IMR-90 (cell line): ENCODE measurements around the gene CCDC170. TPM values are rescaled to one million over a fixed set of nuclear protein-coding genes. Genes with fewer than 3 reads are reported as not detected.

Source experiments
- ATAC-seq: fragments of 200-7000 bp; cut with Tn5 transposase; 2 replicates; pipeline ENCODE4 v1.9.1; 2020; ENCODE audit warnings: low read depth, mild to moderate bottlenecking, moderate library complexity
- BruUV-seq: library from RNA; stranded (reverse); fragments of 400-500 nt; replicated peaks from 2 replicates; lab custom pipeline; 2021; lab: Mats Ljungman, UMichigan
- CTCF ChIA-PET: fragments of 300-600 bp; formaldehyde crosslinking; extraction: SDS; loops from one replicate; lab custom pipeline; 2021; ENCODE audit warnings: antibody characterized with exemption; lab: Yijun Ruan, JAX
- POLR2A ChIA-PET: fragments of 300-600 bp; sonication (Branson Sonifier 250); formaldehyde crosslinking; loops from one replicate; lab custom pipeline; 2022; ENCODE audit warnings: antibody characterized with exemption; ENCODE audit not compliant: unreplicated experiment; lab: Charles Lee
- DNase-seq: peaks from one replicate; pipeline ENCODE4 v3.0.0; 2013
- H2AFZ ChIP-seq: replicated peaks from 2 replicates; pipeline ENCODE3; 2013; ENCODE audit warnings: low read length, mild to moderate bottlenecking; ENCODE audit not compliant: poor library complexity
- H2AK5ac ChIP-seq: 2 replicates; pipeline ENCODE4 v1.6.1; 2013; ENCODE audit warnings: low read depth, low read length, inconsistent platforms
- H2AK9ac ChIP-seq: replicated peaks from 2 replicates; pipeline ENCODE3; 2013; ENCODE audit warnings: mild to moderate bottlenecking, low read depth, low read length, moderate library complexity; ENCODE audit not compliant: poor library complexity
- H2BK120ac ChIP-seq: 2 replicates; pipeline ENCODE4 v1.6.1; 2013; ENCODE audit warnings: low read depth, low read length, inconsistent platforms
- H2BK15ac ChIP-seq: 3 replicates; pipeline ENCODE4 v1.6.1; 2013; ENCODE audit warnings: low read depth, low read length, inconsistent platforms
- H2BK20ac ChIP-seq: 2 replicates; pipeline ENCODE4 v1.6.1; 2013; ENCODE audit warnings: low read depth, mild to moderate bottlenecking, inconsistent platforms, low read length, moderate library complexity
- H2BK5ac ChIP-seq: 2 replicates; pipeline ENCODE4 v1.6.1; 2013; ENCODE audit warnings: mild to moderate bottlenecking, low read depth, low read length, inconsistent platforms; ENCODE audit not compliant: poor library complexity, severe bottlenecking
- H3K14ac ChIP-seq: replicated peaks from 2 replicates; pipeline ENCODE4 v1.6.1; 2013; ENCODE audit warnings: low read depth, low read length, inconsistent platforms
- H3K18ac ChIP-seq: 2 replicates; pipeline ENCODE4 v1.6.1; 2013; ENCODE audit warnings: low read depth, low read length, control low read depth
- H3K23ac ChIP-seq: 2 replicates; pipeline ENCODE4 v1.6.1; 2013; ENCODE audit warnings: low read depth, low read length, inconsistent platforms
- H3K27ac ChIP-seq: 2 replicates; pipeline ENCODE4 v1.5.1; 2013; ENCODE audit warnings: mild to moderate bottlenecking, control low read depth, low read length; ENCODE audit not compliant: insufficient read depth
- H3K27me3 ChIP-seq: 2 replicates; pipeline ENCODE4 v1.6.1; 2013; ENCODE audit warnings: low read length; ENCODE audit not compliant: control insufficient read depth, insufficient read depth
- H3K36me3 ChIP-seq: 2 replicates; pipeline ENCODE4 v1.6.1; 2013; ENCODE audit warnings: low read length, mixed read lengths; ENCODE audit not compliant: control insufficient read depth, insufficient read depth
- H3K4ac ChIP-seq: 2 replicates; pipeline ENCODE4 v1.6.1; 2013; ENCODE audit warnings: low read depth, low read length, inconsistent platforms
- H3K4me1 ChIP-seq: 2 replicates; pipeline ENCODE4 v1.6.1; 2013; ENCODE audit warnings: low read length, mixed read lengths; ENCODE audit not compliant: control insufficient read depth, insufficient read depth
- H3K4me2 ChIP-seq: 2 replicates; pipeline ENCODE4 v1.6.1; 2013; ENCODE audit warnings: low read depth, mild to moderate bottlenecking, control low read depth, low read length, moderate library complexity
- H3K4me3 ChIP-seq: 2 replicates; pipeline ENCODE4 v1.5.1; 2013; ENCODE audit warnings: low read depth, mild to moderate bottlenecking, control low read depth, low read length, moderate library complexity; ENCODE audit not compliant: insufficient read depth
- H3K56ac ChIP-seq: 2 replicates; pipeline ENCODE4 v1.6.1; 2013; ENCODE audit warnings: low read length, inconsistent platforms; ENCODE audit not compliant: insufficient read depth; ENCODE audit errors: extremely low read depth
- H3K79me1 ChIP-seq, 2 experiments: 2 replicates each; pipeline ENCODE4 v1.6.1; 2013; ENCODE audit warnings: low read length in 2 of 2, inconsistent platforms in 1 of 2, low read depth in 1 of 2
- H3K9ac ChIP-seq: 2 replicates; pipeline ENCODE4 v1.6.1; 2013; ENCODE audit warnings: low read depth, low read length, control low read depth
- H3K9me1 ChIP-seq: 2 replicates; pipeline ENCODE4 v1.6.1; 2013; ENCODE audit warnings: low read length, inconsistent platforms; ENCODE audit not compliant: insufficient read depth
- H3K9me3 ChIP-seq: 2 replicates; pipeline ENCODE4 v1.6.1; 2013; ENCODE audit warnings: low read length; ENCODE audit not compliant: control insufficient read depth, insufficient read depth
- H4K20me1 ChIP-seq: 2 replicates; pipeline ENCODE4 v1.6.1; 2013; ENCODE audit warnings: low read length, inconsistent platforms; ENCODE audit not compliant: insufficient read depth
- H4K5ac ChIP-seq: 2 replicates; pipeline ENCODE4 v1.6.1; 2013; ENCODE audit warnings: mild to moderate bottlenecking, low read depth, low read length, control low read depth
- H4K8ac ChIP-seq, 2 experiments: 2 replicates each; pipeline ENCODE4 v1.6.1; 2013; ENCODE audit warnings: low read depth in 2 of 2, low read length in 2 of 2, control low read depth in 1 of 2, inconsistent platforms in 1 of 2
- H4K91ac ChIP-seq: 2 replicates; pipeline ENCODE4 v1.6.1; 2013; ENCODE audit warnings: low read depth, low read length, inconsistent platforms; ENCODE audit not compliant: insufficient read depth
- NFE2L2 ChIP-seq: fragments of 150-350 bp; IDR thresholded peaks from 2 replicates; pipeline ENCODE4 v1.6.1; 2016; ENCODE audit warnings: low read depth, mild to moderate bottlenecking, low read length
- RAD21 ChIP-seq: IDR thresholded peaks from 2 replicates; pipeline ENCODE4 v1.6.1; 2012; ENCODE audit warnings: low read length, improper control_type of control experiment
- WGBS, 2 experiments: methylation state at CpG; one replicate each; pipeline versions ENCODE4 v1.1.5 to v1.1.7; 2013; ENCODE audit warnings: missing lambda C conversion rate in 2 of 2; ENCODE audit not compliant: insufficient read length in 1 of 2; ENCODE audit errors: extremely low coverage in 2 of 2; 5-methylcytosine and 5-hydroxymethylcytosine counted together
- dilution Hi-C: fragments of 300-500 bp; cut with HindIII; formaldehyde crosslinking; loops from one replicate; pipeline ENCODE4 v1.14.3; 2018; ENCODE audit warnings: low sequenced_read_pairs; ENCODE audit not compliant: unreplicated experiment
- in situ Hi-C: fragments of 300-500 bp; cut with MboI; formaldehyde crosslinking; loops from 3 replicates; pipeline ENCODE4 v1.14.3; 2019; ENCODE audit warnings: low sequenced_read_pairs, inconsistent platforms, mixed read lengths
- intact Hi-C: fragments of 100-400 bp; cut with micrococcal nuclease; formaldehyde crosslinking; loops from 2 replicates; pipeline ENCODE4 v1.10.0; 2022
- polyA plus RNA-seq, 3 experiments: library from polyadenylated mRNA; depleted of rRNA; stranded (reverse); fragments of >200 nt; gene quantifications; 2 replicates each; pipeline ENCODE4 v1.2.3, GENCODE V29; 2012; ENCODE audit warnings: low replicate concordance in 1 of 3
- total RNA-seq: library from RNA; depleted of rRNA; stranded (reverse); fragments of >200 nt; gene quantifications from 2 replicates; pipeline ENCODE4 v1.2.3, GENCODE V29; 2012

The CCDC170 gene
- total and polyA plus RNA-seq, 2 of the 4 experiments (the other 2 are of a cell fraction) = 0.12 to 0.54 TPM

GRCh38 chr6:151620179-151620578, 126.4 kb downstream of the CCDC170 start:
- no peak overlapping the region for H2BK120ac ChIP-seq
- no peaks in the 10 kb centered on the region for H3K27me3 ChIP-seq
- no peaks in the 10 kb centered on the region for H3K9me1 ChIP-seq
- no peak overlapping the region for H4K5ac ChIP-seq
- no peak for DNase-seq
- H2BK5ac ChIP-seq = no peak overlapping the region
- H4K20me1 ChIP-seq = no peaks in the 10 kb centered on the region
- no CpG with 5 or more reads among the region's 4 CpGs for WGBS, 2 experiments
- in situ Hi-C loops = no loop called here
- no peak overlapping the region for H3K23ac ChIP-seq
- dilution Hi-C loops = no loop called here
- no peak overlapping the region for H3K27ac ChIP-seq
- no peak overlapping the region for H2AFZ ChIP-seq
- ChIA-PET CTCF (no interaction called here), POLR2A (no interaction called here)
- H3K4me2 ChIP-seq = no peak overlapping the region
- H4K8ac ChIP-seq = no peak overlapping the region
- H3K4me3 ChIP-seq = no peak overlapping the region
- no peak overlapping the region for H3K4ac ChIP-seq
- no TSS peak for BruUV-seq
- no peaks in the 10 kb centered on the region for H3K4me1 ChIP-seq
- intact Hi-C loops = no loop called here
- no peak overlapping the region for H2BK15ac ChIP-seq
- H3K79me1 ChIP-seq = no peaks in the 10 kb centered on the region
- no peaks in the 10 kb centered on the region for H3K9me3 ChIP-seq
- no peak overlapping the region for H2AK5ac ChIP-seq
- H2AK9ac ChIP-seq = no peak overlapping the region
- no peak overlapping the region for H4K91ac ChIP-seq
- no peak overlapping the region for H3K9ac ChIP-seq
- H3K36me3 ChIP-seq = no peaks in the 10 kb centered on the region
- TF ChIP-seq NFE2L2 = no peak
- no peak for TF ChIP-seq RAD21
- ATAC-seq = no peak
- no peak overlapping the region for H2BK20ac ChIP-seq
- no peak overlapping the region for H3K14ac ChIP-seq
- no peak overlapping the region for H3K56ac ChIP-seq
- no peak overlapping the region for H3K18ac ChIP-seq
